HG03439 (cell line): ENCODE data around the gene ACBD6.
A peak's percentile ranks its signal among the peaks of the same experiment; 100 is the strongest.

Source experiments
- ATAC-seq: cut with Tn5 transposase; IDR thresholded peaks from one replicate; pipeline ENCODE4 v1.9.1; 2021; ENCODE audit warnings: mild to moderate bottlenecking, moderate library complexity; ENCODE audit not compliant: unreplicated experiment

The ACBD6 gene

DNA sequence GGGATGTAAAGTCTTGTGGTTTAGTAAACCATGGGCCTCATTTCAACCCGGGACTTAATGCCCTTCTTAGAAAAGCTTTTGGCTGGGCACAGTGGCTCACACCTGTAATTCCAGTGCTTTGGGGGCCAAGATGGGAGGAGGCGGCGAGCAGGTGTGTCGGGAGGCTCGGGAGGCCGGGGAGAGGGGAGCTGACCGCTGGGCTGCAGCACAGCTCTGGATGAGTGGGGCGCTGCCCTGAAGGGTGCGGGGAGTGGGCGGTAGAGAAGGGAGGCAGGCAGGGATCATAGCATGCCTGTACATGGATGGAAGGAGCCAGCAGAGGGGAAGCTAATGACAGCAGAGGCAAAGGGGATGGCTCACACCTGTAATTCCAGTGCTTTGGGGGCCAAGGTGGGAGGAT lies 241.3 kb downstream of the ACBD6 start:
- ATAC-seq: no peak

DNA sequence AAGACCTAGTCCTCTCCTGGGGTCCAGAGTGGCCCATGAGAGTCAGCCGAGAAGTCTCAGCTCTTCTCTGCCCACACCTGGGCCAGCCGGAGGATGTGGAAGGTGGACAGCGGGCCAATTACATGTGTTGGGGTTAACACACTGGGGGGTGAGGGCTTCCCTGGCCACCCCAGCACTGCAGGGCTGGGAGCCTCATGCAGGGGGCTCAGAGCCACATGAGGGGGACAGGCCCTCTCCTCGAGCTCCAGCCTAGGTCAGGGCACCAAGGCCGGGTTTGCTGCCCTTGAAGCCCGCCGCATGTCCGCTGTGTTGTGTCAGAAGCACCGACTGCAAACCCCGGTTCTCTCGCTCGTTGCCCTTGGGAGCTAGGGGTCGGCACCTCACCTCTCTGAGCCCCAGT lies 241.8 kb downstream of the ACBD6 start:
- no peak for ATAC-seq

DNA sequence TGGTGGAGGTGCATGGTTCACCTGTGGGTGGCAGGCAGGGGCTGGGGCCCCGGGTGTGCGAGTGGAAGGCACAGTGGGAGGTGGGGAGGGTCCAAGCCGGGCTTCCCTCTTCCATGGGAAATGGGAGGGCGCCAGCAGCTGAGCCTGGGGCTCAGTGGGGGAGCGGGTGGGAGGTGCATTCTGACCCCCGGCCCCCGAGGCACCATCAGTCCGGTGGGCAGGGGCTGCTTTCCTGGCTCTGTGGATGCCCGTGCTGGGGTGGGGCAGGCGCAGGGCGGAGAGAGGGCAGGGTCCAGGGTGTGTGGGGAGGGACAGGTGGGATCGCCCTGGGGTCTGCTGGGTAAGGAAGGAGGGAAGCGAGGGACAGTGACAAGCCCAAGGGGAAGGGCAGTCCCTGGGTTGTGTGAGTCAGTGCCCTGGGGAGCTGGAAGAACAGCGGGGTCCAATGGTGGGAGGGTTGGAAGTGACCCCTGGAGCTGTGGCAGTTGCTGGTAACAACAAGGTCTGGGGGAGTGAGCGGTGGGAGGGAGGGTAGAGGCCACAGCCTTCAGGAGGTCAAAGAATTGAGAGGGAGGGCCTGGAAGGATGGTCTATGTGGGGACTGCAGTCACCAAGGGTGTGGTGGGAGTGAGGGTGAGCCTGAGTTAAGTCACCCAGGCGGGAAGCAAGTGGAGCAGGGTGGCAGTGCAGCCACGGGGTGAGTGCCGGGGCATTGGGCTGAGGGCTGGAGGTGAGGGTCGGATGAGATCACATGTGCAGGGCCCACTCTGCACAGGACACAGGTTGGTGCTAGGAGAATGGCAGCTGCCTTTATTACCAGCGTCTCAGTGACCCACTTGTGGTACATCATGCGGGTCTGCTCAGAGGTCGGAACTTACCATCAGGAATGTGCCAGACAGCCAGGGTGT lies 242.7 kb downstream of the ACBD6 start:
- no peak for ATAC-seq

DNA sequence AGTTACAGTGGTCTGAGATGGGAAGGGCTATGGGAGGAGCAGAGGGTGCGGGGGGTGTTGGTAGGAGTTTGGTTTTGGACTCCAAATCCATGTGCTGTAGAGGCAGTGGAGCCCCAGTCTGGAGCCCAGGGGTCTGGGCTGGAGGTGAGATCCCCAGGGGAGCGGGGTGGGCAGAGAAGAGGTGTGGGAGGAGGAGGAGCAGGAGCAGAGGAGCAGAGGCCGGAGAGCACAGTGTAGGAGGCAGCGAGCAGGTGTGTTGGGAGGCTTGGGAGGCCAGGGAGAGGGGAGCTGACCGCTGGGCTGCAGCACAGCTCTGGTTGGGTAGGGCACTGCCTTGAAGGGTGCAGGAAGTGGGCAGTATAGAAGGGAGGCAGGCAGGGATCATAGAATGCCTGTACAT lies 243.4 kb downstream of the ACBD6 start:
- ATAC-seq: no peak

DNA sequence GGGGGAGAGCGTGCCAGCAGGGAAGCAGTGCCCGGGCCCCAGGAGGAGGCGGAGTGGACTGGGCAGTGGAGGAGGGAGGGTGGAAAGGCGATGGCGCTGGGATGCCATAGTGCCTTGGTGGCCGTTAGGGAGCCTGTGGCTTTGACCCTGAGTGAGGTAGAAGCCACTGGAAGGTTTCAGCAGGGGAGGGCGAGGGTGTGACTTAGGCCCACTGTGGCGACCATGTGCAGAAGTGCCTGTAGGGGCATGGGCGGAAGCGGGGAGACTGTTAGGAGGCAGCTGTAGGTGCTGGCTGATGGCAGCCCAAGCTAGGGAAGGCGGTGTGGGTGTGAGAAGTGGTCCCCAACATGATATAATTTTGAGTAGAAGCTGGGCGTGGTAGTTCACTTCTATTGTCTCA lies 244.1 kb downstream of the ACBD6 start:
- ATAC-seq: no peak

DNA sequence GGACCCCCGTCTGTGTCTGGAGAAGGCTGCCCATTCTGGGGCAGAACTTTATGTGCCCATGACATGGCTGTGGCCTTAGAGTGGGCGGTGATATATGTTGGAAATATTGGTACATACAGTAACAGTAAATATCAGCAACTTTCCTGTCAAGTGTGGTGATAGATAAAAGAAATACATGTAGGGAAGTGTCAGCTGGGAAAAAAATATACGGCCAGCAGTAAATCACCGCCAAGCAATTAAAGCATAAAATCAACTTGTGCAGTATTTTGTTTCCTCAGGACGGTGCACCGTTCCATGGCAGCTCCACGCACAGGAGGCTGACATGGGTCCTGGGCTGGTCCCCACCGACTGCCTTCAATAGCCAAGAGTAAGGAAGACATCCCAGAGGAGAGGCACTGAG lies 244.9 kb downstream of the ACBD6 start:
- ATAC-seq: no peak

DNA sequence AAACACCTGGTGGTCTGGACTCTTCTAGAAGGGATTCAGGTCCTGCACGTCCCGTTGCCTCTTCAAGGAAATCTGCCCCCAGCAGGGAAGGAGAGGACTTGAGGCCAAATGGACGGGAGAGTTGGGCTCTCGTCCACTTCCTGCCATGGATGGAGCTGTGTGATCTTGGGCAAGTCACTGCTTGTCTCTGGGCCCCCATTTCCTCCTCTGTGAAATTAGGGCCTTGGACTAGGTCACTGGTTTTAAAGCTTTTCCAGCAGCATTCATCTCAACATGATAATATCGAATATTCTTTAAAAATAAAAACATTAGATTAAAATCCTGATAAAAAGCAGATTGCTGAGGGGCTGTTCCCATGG lies 245.4 kb downstream of the ACBD6 start:
- ATAC-seq: no peak

DNA sequence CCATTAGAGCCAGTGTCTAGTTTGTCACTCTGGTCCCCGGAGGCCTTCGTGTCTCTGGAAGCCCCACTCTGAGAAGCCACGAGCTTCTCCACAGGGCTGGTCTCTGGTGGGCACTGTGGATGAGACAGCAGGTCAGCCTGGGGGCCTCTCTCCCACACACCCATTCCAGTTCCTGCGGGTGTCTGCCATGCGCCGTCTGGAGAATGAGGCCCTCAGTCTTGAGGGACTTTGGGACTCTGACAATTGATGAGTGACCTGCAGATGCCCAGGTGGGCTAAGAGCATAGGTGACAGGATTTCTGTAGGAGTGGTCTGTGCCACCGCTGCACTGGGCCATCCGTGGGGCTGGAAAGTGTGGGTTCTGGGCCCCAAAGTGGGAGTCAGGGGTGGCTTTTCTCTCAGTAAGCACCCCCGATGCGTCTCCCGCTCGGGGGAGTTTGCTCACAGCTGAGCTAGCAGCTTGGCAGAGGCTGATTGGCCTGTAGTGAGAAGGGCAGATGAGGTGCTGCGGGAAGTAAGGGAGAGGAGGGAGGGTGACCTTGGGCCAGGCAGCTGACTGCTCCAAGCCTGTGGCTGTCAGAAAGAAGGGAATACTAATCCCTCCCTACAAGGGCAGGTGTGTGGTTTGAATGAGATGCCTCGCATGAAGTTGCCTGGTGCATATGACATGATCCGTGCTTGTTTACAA lies 245.9 kb downstream of the ACBD6 start:
- no peak for ATAC-seq

DNA sequence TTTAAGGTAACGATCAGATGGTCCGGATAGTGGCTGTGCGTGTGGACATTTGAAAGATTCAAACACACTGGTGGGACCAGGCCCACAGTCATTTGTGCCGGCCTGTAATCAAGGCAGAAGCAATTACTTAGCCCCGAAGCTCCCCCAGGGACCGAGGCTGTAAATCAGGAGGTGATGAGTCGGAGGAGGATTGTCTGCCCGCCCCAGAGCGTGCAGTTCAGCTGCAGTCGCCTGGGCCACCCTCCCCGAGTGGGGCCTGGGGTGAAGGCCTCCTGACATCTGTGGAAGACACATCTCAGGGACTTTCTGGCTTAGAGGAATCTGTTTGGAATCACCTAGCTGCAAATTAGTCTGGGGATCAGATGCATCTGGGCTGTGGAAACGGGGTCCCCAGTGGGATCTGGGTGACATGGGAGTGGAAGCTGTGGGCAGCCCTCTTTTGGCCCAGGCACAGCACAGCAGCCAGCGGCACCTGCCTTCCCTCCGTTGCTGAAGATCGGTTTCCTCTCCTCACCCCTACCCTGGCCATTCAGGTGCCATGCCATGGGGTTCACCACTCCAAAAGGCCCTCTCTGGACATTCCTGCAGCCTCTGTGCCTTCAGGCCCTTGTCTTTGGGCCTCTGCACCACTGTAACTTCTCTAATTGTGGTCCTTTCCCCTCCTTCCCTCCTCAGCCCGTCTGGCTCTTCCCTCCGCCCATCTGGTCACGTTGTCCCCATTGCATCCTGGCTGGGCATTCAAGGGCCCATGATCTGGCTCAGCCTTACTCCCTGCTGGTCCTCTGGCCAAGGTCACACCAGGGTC lies 246.6 kb downstream of the ACBD6 start:
- no peak for ATAC-seq

DNA sequence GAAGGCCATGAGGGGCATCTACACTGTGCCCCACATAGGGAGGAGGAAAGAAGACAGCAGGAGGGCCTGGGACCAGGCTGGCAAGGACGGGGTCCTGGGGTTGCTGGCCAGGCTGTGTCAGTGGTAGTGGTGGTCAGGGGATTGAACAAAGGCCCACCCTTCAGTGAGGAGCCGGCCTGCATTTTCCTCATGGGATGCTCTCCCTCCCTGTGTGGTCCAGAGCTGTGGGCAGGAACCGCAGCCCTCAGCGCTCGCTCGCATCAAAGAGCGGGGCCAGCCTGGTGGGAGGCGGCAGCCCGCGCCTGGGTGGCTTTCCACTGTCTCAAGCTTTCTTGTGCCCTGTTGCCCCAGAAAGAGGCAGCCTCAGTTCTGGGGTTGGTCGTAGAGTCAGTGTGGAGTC lies 247.5 kb downstream of the ACBD6 start:
- ATAC-seq: no peak

DNA sequence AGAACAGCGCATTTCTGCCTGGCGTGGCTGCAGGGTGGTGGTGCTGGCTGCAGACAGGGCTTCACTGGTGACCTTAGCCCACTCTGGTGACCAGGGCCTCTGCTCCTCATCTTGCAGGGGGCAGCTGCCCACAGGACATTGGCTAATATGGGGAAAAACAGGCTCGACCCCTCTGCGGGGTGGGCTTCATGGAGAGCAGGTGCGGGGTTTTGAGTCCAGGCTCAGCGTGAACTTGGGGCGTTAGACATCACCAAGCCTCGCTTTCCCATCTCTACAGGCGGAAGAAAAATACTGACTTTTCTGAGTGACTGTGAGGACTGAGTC lies 247.9 kb downstream of the ACBD6 start:
- no peak for ATAC-seq

DNA sequence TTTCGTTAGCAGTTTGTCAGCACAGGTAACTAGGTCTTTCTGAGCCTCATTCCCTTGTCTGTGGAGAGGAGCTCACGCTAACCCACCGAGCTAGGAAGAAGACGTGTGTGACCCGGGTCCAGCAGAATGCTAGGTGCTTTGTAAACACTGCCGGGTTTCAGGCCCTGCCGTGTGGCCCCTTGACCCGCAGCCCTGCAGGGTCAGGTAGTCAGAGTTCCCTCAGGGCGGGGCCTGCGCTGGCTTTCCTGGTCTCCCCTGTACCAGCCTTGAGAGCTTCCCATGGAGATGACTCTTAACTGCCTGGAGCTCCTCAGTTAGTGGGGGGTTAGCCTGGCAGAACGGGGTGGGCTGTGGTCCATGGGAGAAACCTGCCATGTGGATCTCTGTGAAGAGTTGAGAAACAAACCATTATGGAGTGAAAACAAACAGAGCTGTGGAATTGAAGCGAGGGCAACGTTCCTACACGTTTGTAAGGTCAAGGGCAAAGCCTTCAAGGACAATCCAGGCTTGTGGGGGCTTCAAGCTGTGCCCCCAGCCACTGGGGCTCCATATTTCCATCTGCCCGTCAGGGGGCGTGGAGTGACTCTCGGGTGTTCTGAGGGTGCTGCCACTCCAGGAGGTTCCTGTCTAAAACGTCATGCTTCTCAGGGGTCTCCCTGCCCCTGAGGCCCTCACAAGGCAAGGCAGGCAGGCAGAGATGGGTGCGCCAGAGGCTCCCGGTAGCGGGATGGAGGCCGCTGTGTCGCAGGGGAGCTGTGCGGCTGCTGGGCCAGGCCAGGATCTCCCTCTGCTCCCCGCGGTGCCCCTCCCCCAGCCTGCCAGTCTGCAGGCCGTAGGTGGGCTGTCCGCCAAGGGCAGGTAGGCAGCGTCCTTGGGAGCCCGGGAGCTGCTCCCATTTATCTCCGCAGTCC lies 248.5 kb downstream of the ACBD6 start:
- ATAC-seq: no peak

DNA sequence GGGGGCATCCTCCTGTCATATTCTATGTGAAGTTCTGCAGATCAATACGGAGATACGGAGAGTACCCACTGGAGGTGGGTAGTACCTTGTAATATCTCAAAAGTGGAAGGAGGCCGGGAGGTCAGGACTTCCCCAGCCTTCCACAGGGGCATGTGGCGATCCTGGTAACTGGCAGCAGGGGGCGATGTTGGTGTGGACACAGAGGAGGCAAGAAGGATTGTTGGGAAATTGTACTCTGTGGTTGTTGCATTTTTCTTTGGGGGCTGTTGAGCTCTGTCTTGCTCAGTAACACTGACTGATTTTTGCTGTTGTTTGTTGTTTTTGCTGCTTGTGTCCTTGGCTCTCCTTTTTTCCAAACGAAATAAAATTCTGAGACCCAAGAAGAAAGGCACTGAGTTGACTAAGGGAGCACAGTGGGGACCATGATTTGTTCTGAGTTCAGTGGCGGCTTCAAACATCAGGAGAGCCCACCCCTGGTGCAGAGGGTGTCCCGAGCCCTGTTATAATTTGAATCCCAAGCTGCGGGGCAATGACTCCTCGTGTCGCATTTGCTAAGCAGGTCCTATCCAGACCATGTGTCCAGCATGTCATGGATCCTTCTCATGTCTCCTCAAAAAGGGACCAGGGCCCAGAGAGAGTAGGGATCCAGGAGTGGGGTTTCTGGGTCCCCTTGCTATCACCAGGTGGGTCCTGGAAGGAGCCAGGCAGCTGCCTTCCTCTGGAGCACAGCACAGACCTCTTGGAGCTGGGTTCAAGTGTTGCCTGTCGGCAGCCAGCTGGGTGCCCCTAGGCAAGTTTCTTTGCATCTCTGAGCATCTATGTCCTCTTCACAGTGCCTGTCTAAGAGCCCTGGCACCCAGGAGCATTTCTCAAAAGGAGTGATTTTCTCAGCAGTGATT lies 249.5 kb downstream of the ACBD6 start:
- peak; percentile 68 for ATAC-seq

DNA sequence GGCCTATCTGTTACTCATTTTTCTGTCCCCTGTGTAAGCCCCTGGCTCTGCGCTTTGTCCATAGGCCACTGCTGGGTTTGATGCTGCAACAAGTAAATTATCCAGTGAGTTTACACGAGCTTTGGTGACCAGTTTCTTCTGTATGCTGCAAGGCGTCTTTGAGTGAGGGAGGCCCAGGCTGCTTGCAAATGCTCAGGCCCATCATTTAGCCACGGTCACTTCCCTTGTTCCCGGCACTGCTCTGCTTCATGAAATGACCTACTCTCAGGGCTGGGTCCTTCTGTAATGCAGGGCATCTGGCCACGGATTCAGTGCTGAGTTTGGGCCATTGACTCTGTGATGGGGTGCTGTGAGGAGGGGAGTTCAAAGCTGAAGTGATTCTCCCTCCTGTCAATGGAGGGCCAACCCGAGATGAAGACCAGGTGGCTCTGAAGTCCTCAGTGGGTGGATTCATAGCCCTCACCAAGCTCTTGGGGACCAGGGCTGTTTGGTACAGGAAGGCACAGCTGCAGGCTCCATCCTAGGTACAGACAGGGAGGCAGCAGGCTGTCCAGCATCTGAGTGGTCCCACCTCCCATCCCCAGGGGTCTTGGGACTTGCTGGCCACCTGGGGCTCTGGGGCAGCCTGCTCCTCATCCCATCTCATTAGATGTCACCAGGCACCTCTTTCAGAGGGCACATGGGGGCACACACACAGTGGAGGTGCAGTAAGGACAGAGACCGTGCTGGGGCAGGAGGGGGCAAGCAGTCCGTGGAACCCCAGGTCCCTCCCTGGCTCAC lies 250.7 kb downstream of the ACBD6 start:
- ATAC-seq: no peak

DNA sequence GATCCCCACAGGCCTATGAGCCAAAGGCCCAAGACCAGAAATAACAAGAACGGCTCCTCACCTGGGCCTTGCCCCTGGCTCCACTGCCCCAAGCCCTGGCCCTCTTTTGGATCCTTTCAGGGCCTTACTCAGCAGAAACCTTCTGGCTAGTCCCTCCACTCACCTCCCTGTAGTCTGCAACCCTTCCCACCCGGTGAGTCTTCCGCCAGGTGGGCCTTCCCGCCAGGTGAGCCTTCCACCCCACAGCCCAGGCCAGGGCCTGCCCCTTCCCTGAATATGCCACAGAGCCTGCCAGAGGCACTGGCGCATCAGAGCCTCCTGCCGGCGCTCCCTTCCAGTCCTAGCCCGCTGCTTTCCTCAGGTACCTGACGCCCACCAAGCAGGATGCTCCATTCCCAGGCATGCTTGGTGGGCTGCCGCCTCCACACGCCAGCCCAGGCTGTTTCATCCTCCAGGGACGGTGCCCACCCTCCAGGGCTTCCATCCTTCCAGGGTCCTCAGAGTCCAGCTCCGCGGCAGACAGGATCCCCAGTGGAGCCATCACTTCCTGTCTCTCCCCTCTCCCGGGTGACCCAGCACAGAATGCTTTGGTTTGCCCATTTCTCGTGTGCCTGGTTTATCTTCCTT lies 251.4 kb downstream of the ACBD6 start:
- ATAC-seq: no peak

DNA sequence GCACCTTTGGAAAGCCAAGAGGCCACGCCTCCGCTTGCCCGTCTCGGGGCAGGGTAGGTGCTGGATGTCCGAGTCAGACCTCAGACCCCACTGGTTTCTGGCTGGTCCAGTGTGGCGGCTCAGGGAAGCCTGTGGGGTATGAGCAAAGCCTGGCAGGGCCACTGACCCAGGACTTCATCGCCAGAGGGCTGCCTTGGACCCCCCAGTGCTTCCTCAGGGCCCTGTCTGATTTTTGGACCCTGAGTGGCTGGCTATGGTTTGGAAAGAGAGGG lies 251.9 kb downstream of the ACBD6 start:
- no peak for ATAC-seq

DNA sequence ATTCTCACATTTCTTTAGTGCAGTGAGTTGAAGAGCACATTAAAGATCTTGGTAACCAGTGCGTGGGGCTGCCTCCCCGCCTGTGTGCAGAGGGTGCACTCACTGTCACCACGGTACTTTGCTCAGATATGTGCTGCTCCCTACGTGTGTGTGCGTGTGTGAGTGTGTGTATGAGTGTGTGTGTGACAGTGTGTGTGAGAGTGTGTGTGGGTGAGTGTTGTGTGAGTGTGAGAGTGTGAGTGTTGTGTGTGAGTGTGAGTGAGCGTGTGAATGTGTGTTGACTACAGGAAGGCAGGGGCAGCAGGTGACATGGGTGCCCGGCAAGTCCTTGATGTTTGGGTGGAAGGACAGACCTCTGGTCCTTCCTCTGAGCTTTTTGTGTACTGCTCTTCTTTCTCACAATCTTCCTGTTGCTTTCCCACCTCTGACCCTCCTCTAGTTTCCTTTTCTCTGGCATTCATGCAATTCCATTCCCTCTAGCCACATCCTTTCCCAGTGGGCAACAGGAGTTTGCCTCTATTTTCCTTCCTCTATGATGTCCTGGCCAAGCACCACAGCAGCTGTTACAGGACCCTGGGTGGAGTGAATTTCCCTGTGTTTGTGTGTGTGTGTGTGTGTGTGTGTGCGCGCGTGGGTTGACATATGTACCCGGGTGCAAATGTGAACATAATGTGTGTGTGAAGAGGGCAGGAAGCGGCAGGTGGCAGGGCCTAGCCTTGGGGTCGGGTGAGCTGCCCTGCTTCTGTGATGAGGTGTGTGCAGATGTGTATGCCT lies 252.5 kb downstream of the ACBD6 start:
- no peak for ATAC-seq
